G401.6 (cell line): Measurements from ENCODE around the gene AGTRAP.

Experiments
- FAIRE-seq: peaks from 2 replicates; lab custom pipeline; 2012; peaks lifted over from hg19 to GRCh38; lab: Jason Lieb, UNC

The AGTRAP gene

GRCh38 chr1:11706292-11706691 is 29.6 kb upstream of the AGTRAP start:
- no peak for FAIRE-seq

DNA sequence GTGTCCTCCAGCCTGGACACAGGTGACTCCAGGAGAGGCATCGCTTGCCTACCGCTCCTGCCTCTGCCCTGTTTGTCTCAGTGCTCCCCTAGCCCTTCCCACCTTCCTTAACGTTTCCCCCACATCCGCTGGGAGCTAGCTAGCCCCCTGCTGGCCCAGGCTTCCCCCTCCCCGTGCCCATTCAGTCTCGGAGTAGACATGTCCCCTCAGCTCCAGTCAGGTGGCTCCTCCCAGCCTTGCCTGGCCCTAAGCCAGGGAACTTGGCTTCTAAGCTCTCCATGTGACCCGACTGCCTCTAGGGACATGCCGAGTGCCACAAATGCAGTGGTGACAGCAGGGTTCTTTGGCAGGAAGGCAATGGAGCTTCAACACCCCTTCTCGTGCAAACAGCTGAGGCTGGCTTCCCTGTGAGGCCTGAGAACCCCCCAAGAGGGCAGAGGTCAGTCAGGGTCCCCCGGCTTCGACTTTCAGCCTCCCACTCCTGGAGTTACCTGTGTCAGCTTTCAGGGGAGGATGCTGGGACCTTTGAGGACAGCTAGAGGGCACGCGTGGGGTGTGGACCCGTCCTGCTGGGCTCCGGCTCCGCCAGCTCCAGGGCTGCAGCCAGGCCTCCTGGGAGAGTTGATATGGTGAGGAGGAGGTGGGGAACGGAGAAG is 28.2 kb upstream of the AGTRAP start:
- FAIRE-seq = no peak

DNA sequence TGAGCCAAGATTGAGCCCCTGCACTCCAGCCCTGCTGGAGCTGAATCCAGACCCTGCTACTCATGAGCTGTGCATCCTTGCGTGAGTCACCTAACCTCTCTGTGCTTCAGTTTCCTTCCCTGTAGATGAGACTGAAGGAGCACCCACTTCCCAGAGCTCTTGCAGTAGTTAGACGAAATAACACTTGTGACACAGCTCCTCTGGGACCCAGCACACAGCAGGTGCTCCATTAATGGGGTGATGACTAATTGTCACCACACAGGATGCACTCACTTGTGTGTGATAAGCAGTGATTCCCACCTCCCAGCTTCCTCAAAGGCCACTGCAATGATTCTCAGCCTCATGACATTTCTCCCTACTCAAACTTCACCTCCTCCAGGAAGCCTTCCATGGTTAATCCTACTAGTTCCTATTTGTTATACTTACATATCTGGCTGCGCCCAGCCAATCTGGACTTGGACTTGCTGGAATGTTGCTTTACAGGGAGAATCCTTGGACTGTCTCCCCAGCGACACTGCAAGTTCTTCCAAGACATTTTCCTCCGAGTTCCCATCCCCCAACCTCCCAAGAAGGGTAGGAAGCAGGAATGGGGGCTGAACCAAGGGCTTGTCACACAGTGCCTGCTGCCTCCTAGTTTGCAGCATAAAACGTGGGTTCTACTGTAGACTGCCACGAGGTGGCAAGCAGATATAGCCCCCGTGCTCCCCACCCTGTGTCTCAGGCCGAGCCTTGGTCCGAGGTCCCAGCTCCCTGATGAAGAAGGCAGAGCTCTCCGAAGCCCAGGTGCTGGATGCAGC is 27.2 kb upstream of the AGTRAP start:
- no peak for FAIRE-seq

DNA sequence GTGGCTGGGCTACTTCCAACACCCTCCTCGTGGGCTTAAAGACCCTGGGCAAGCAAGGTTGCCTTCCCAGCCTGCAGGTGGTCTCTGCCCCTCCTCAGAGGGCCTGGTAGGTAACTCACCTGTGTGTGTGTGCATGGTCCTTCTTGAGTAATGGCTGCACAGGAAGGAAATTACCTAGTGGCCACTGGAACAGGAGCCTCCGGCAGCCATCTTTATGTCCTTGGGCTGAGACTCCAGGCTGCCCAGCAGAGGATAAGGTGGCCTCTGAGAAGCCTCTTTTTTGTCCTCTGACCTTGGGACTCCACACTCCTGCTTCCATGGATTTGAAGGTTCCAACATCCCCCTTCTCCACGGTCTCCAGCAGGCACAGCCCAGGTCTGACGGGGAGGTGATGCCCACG is 24.4 kb upstream of the AGTRAP start:
- FAIRE-seq = no peak

GRCh38 chr1:11712285-11712684 is 23.7 kb upstream of the AGTRAP start:
- no peak for FAIRE-seq

DNA sequence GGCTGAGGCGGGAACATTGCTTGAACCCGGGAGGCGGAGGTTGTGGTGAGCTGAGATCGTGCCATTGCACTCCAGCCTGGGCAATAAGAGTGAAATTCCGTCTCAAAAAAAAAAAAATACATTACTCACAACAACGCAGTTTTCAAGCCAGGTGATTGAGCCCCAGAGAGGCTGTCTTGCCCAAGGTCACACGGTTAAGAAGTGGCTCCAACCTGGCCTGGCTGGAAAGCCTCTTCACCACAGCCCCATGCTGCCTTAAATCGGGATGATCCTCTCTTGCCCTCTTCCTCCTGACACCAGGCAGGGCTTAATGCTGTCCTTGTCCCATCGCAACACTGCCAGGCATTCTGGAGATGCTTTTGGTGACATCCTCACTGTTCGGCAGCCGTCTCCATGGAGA is 22.8 kb upstream of the AGTRAP start:
- FAIRE-seq = no peak

- FAIRE-seq = no peak
Measured at GRCh38 chr1:11714831-11715575, 20.9 kb upstream of the AGTRAP start.

GRCh38 chr1:11719313-11720032 is 16.5 kb upstream of the AGTRAP start:
- no peak for FAIRE-seq

DNA sequence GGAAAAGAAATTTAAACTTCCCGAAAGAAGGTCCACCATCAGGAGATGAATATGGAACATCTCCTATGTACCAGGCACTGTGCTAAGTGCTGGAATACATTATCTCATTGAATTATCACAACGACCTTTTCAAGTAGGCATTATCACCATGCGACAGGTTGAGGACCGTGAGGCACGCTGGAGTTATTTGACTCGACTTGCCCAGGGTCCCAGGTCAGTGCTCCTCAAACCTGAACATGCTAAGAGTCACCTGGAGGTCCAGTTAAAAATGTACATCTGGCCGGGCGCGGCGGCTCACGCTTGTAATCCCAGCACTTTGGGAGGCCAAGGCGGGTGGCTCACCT is 15.9 kb upstream of the AGTRAP start:
- FAIRE-seq = no peak

GRCh38 chr1:11720525-11720924 is 15.4 kb upstream of the AGTRAP start:
- FAIRE-seq = no peak

- no peak for FAIRE-seq
Measured at GRCh38 chr1:11721311-11721710, 14.6 kb upstream of the AGTRAP start.

DNA sequence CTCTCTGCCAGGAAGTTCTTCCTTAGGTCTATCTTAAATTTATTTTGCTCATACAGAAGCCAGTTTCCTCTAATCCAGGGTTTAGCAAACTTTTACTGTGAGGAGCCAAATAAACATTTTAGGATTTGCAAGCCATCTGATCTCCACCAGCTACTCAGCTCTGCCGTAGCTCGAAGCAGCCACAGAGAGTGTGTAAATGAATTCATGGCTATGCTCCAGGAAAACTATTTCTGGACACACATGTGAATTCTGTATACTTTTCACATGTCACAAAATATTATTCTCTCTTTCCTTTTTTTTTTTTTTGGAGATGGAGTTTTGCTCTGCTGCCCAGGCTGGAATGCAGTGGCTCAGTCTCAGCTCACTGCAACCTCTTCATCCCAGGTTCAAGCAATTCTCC is 13.4 kb upstream of the AGTRAP start:
- FAIRE-seq = no peak

DNA sequence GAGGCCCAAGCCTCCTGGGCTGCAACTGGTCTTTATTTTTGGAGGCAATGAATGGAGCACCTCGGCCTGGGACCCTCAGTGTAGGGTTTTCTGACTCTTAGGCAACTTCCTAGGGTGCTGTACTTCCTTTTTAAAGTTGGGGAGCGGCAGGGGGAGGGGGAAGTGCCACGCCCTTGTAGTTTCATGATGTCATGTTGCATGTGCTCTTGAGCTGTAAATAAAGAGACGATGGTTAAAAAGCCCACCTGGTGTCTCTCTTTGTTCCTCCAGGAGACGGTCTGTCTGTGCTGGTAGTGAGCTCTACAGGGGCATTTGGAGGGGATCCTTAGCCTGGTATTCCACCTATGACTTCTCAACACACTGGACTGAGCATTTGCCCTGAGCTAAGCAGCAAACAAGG is 10.3 kb upstream of the AGTRAP start:
- no peak for FAIRE-seq

GRCh38 chr1:11727119-11727518 is 8.8 kb upstream of the AGTRAP start:
- no peak for FAIRE-seq

DNA sequence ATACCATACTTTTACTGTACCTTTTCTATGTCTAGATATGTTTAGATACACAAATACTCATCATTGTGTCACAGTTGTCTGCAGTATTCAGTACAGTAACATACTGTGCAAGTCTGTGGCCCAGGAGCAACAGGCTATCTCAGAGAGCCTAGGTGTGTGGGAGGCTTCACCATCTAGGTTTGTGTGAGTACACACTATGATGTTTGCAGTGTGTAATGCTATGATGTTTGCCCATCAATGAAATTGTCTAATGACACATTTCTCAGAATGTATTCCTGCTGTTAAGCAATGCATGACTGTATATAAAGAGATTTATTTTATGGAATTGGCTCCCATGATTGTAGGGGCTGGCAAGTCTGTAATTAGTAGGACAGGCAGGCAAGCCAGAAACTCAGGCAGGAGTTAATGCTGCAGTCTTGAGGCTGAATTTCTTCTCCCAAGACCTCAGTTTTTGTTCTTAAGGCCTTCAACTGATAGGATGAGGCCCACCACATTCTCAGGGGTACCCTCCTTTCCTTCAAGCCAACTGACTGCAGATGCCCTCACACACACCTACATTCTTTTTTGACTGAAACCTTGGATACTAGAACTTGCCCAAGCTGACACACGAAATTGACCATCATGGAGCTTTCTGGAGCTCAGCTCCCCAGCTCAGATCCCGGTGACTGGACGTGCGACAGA is 7.7 kb upstream of the AGTRAP start:
- no peak for FAIRE-seq

GRCh38 chr1:11729155-11729497 is 6.8 kb upstream of the AGTRAP start:
- no peak for FAIRE-seq

GRCh38 chr1:11729498-11730428 is 6.2 kb upstream of the AGTRAP start:
- no peak for FAIRE-seq

DNA sequence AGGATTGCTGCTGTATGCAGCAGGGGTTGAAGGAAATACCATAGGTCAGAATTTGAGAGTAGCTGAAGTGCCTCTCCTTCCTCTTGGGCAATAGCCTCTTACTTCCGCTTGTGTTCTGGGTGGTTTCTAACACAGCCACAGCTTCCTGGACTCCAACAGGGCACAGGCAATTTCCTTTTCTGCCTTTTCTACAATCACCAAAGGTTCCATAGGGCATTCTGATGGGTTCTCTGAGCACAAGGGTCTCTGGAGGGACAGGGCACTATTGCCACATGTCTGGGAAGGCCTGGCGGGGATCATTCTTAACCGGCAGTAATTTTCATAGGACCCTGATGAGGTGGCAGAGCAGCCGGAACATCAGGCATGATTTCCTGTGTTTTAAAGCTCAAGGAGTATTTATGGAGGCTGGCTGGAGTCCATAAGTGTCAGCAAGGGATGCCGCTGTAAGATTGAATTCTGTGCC is 5.5 kb upstream of the AGTRAP start:
- FAIRE-seq = peak; percentile 23

- FAIRE-seq = no peak
Measured at GRCh38 chr1:11731691-11732283, 4.1 kb upstream of the AGTRAP start.

GRCh38 chr1:11733306-11733705 is 2.6 kb upstream of the AGTRAP start:
- no peak for FAIRE-seq

DNA sequence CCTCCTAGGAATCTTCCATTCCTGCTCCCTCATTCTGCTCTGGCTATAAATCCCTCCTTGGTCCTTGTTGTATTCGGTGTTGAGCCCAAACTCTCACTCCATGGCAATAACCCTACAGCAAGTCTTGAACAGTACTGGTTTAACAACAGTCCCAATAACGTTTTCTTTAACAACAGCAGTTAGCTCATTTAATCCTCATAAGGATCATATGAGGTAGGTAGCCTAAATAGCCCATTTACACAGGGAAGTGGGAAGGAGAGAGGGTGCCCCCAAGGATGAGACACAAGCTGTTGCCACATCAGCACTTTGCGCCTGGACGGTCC is 444 bp upstream of the AGTRAP start:
- no peak for FAIRE-seq
